NCI-H1694 (cell line): ENCODE measurements around the gene POLR3B.
A peak's percentile ranks its signal among the peaks of the same experiment; 100 is the strongest.
"Not testable (repeated sequence)": the region's sequence is repeated elsewhere in the genome, so short reads cannot be mapped to it uniquely, and the experiment has no call there.

ENCODE experiments used
- DNase-seq: peaks from one replicate; lab custom pipeline; 2025; lab: John Stamatoyannopoulos, UW

The POLR3B gene

GRCh38 chr12:106342397-106343213 lies 14.9 kb upstream of the POLR3B start:
- DNase-seq = no peak

DNA sequence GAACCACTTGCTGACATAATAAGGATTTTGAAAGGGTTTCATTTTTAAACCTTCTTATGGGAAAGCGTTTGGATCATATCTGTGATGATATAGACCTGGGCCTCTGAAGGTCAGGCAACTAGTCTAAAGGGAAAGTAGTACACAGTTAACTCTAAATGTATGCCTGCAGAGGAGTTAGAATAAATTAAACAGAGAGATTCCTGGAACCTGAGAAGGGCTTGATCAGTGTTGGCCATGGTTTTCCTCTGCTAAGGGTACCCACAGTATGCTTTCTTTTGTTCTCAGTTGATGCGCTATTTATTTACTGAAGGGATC lies 14.4 kb upstream of the POLR3B start:
- no peak for DNase-seq

DNA sequence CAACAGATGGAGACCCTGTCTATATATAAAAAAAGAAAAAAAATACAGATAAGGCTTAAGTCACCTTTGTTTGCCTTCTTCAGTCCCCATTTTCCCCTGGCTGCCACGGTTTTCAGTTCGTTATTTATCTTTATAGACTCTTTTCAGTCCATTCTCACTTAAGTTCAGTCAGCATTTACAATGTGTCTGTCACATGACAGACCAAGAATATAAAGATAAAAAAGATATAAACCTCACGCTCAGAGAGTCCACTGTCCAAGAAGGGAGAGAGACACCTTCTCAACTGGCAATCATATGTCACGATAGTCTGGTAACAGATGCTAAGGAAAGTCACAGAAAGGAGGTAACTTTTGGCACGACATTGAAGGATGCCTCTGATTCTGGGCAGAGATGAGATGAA lies 13.4 kb upstream of the POLR3B start:
- DNase-seq = no peak

GRCh38 chr12:106345746-106346145 lies 11.8 kb upstream of the POLR3B start:
- DNase-seq = no peak

- DNase-seq = no peak
Measured at GRCh38 chr12:106348411-106348810, 9.1 kb upstream of the POLR3B start.

DNA sequence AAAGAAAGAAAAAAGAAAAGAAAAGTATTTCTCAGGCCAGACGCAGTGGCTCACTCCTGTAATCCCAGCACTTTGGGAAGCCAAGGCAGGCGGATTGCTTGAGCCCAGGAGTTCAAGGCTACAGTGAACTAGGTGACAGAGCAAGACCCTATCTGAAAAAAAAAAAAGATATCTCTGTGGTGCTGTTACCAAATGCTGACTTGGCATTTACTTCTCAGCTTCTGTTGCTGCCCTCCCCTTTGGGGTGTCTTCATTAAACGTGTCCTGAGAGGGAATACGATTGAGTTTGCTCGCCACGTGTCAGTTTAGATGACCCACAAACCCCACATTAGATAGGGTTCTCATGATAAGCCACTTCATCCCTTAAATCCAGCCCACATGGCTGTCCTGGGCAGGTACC lies 4.4 kb upstream of the POLR3B start:
- no peak for DNase-seq

- no peak for DNase-seq
Measured at GRCh38 chr12:106358396-106359241, 1.1 kb downstream of the POLR3B start.

DNA sequence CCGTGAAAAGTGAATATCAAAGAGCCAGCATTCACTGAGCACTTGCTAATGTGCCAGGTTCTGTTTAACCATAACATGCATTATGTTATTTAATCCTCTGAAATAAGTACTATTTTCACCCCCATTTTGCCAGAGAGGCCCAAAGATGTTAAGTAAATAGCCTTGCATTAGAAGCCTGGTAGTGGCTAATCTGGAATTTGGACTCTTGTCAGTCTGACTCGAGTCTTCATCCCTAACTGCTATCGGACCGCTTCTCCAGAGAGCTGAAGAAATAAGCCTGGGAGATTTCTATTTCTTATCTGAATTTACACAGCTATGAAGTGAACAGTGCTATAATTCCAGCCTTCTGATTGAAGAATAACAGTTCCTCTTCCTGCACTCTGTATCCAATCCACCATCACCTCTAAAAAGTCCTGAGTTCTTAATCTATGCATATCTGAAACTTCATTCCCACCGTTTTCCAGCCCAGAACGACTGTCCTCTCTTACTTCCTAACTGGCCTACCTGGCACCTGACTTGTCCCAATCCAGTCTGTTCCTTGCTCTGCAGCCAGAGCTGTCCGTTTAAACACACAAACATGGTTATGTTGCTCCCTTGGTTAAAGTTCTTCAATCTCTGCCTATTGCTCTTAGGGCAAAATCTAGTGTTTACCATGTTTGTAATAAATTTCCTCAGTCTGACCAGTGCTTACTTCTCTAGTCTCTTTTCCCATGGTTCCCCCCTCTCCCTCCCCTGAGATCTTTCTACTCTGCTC lies 2.3 kb downstream of the POLR3B start:
- DNase-seq = no peak

DNA sequence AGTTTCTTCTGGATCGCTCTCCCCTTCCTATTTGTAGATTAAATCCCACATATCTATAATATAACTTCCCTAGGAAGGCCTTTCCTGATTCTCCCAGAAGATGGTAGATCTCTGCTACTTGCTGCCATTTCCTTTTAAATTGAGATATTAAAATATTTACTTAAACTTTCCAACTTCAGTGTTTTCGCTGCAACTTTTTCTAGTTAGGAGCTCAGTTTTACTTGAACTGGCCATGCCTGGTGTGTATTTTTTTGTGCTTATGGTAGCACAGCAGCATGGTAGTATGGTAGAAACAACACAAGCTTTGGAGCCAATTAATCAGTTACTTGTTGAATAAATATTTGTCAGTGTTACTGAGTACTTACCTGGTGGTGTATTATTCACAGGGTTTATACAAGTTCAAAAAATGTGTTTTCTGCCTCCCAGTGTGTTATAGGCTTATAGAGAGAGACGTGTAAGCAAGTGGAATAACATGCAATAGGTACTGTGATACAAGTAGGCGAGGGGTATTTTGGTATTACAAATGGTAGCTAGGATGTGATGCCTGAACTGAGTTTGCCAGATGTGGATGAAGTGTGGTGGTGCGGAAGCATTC lies 2.9 kb downstream of the POLR3B start:
- no peak for DNase-seq

GRCh38 chr12:106362971-106363370 lies 5.4 kb downstream of the POLR3B start:
- DNase-seq = no peak

GRCh38 chr12:106364261-106364660 lies 6.7 kb downstream of the POLR3B start:
- no peak for DNase-seq

DNA sequence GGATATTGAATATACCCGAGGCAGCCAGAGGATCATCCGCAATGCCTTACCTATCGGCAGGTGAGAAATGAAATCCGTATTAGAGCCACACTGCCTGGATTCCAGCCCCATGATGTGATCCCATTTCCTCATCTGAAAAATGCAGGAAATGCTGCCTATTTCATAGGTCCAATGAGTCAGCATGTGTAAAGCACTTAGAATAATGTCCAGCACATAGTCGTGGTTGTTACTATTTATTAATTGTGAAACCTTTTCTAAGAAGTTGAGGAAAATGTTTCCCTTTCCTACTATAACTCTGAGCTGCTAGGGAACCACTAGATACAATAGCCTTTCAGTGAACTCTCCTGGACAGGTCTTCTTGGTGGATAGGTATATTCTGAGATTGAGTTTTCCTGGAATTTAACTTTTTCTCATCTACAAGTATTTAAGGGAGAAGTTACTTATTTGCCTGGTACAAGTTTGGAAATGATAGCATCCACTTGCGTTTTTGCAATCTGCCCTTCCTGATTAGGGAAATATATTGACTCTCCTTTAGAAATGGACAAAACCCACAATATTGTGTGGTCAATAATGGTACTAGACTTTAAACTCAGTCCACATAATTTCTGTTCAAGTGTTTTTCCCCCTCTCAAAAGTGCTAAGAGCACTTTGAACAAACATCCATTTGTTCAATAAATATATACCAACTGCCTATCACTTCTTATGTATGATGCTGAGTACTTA lies 12.2 kb downstream of the POLR3B start:
- DNase-seq = no peak

DNA sequence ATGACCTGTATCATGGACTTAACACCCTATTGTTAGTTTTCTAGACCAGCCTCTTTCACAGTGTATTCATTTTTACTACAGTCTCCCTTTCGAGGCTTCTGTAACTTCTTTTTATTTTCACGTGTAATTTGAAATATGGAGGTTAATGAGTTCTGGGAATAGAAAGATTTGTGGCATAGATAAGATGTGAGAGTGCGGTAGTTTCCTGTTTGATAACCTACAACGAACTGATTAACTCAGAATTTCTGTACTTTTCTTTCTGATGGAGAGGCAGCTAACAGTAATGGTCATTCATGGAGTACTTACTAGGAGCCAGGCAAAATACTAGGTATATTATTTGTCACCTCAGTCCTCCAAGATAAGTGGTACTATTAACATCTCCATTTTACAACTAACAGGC lies 21.2 kb downstream of the POLR3B start:
- no peak for DNase-seq

- DNase-seq = no peak
Measured at GRCh38 chr12:106380954-106381353, 23.4 kb downstream of the POLR3B start.

DNA sequence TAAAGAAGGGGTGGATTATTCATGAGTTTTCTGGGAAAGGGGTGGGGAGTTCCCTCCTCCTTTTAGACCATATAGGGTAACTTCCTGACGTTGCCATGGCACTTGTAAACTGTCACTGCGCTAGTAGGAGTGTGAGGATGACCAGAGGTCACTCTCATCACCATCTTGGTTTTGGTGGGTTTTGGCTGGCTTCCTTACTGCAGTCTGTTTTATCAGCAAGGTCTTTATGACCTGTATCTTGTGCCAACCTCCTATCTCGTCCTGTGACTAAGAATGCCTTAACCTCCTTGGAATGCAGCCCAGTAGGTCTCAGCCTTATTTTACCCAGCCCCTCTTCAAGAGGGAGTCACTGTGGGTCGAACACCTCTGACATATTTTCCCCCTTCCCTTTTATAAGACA lies 24.3 kb downstream of the POLR3B start:
- not testable (repeated sequence) for DNase-seq

DNA sequence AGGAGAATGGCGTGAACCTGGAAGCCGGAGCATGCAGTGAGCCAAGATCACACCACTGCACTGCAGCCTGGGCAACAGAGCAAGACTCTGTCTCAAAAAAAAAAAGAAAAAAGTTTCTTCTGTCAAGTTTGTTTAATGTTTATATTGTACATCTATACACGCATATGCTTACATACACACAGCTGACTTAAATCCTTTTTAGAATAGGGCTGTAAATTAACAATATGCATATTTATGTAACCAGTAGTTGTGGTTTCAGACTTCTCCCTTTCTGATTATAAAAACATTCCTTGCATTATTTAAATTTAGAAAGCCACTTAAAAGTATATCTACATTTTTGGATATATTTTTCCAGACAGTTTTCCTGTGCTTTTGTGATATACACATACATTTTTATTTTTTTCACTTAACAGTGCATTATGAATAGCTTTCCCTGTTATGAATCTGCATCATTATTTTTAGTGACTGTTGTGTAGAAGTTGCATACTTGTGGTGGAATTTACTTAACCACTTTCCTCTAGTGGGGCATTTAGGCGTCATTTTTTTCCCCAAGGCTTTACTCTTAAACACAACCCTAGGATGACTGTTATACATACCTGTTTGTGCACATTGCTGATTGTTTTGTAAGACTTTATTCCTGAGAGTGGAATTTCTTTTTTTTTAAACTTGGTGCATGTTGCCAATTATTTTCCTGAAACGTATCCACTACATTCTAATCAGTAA lies 29.4 kb downstream of the POLR3B start:
- DNase-seq = no peak

DNA sequence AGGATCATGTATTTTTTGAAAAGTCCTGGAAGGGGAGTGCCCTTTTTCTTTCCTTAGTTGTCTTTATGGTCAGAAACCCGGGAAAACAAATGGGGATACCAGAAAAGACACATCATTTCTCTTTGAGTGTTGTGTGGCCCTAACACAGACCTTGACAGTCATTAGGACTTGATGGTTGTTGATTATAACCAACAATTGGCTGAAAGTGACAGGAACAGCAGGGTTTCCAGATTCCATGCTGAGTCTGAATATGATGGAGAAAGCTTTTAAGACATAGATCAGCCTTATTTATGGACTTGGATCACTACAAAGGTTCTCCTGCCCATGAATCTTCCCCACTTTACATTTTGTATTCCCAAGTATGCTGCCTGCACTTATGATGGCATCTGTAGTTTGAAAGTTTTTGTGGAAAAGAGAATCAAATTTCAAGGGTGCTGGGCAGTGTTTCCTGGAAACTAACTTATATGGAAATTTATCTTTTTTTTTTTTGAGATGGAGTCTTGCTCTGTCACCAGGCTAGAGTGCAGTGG lies 30.4 kb downstream of the POLR3B start:
- no peak for DNase-seq

DNA sequence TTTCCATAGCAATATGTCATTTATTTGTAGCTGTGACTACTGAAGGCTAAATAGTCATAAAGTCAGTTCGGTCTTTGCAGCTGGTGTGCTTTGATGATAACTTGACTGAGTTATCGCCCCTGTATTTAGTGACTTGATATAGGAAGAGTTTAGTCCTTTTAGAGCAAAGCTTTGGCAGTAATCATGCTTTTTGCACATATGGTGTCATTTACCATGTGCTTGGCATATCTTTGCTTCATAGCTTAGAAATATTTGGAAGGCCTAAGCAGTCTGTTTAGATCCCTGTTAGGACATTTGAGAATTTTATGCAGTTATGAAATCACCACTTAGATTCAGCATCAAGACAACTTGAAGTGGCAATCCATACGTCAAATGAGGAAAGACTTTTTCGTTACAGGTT lies 31.6 kb downstream of the POLR3B start:
- DNase-seq = peak; percentile 1

- peak; percentile 22 for DNase-seq
Measured at GRCh38 chr12:106392759-106393158, 35.2 kb downstream of the POLR3B start.

DNA sequence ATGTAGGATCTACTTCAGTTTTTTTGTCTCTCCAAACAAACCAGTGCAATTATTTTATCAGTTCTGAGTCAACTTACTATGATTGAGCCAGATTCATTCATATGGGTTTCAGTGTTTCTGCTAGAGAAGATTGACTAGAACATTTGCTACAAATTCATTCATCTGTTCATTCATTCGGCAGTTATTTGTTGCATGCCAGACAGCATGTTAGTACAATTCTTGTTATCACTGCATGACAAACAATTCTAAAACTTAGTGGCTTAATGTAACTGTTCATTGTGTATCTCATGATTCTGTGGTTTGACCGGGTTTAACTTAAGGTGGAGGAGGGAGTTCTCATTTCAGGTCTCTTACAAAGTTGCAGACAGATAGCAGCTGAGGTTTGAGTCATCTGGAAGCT lies 52.3 kb downstream of the POLR3B start:
- no peak for DNase-seq

- DNase-seq = no peak
Measured at GRCh38 chr12:106412563-106412962, 55.0 kb downstream of the POLR3B start.
